Measurements from ENCODE around the gene RBM14. TPM values are rescaled to one million over a fixed set of nuclear protein-coding genes. Genes with fewer than 3 reads are reported as not detected.
A peak's percentile ranks its signal among the peaks of the same experiment; 100 is the strongest.

RBM14 gene
- 10 to 100 TPM; 42.4 to 72.6 (median 61.5) TPM for total RNA-seq

- 0% methylated on average over 19 to 71 of the region's 90 CpGs for WGBS, 2 donors
- H3K27me3 ChIP-seq = no peaks in the 10 kb centered on the region
- H3K4me1 ChIP-seq = peaks cover 0 to 49% (median 31%) of the 10 kb centered on the region in 4 donors
- peak; percentile 96 to 97 for DNase-seq (ENCODE audit: low spot score in 2 of 2)
- no peaks in the 10 kb centered on the region for H3K9me3 ChIP-seq
- peak within 1 kb of the TSS; percentile 92 to 97 (median 95) for H3K27ac ChIP-seq
- H3K4me3 ChIP-seq = peak within 1 kb of the TSS; percentile 64 to 90 (median 82)
- H3K36me3 ChIP-seq = peaks cover 0 to 3% (median 0%) of the 10 kb centered on the region in 3 donors
- TF ChIP-seq CTCF (IDR thresholded peaks at IDR 0.05) (peak in 2 of 5 experiments; percentile 51 to 64), EP300 (IDR thresholded peaks at IDR 0.05) (peak; percentile 65 to 100), POLR2A (IDR thresholded peaks at IDR 0.05) (peak; percentile 99 to 100)
Measured at GRCh38 chr11:66616379-66617154, at the start of gene RBM14. RBM14 (plus strand) TSS chr11:66616630; CDS start chr11:66616721, 91 bp downstream.

GRCh38 chr11:66567787-66568123 is 48.7 kb upstream of the RBM14 start:
- WGBS, 2 donors = 54 to 59% methylated on average over 11 to 15 of the region's 15 CpGs
- Histone ChIP-seq H3K27ac (peak overlapping the region; percentile 36 to 88 (median 68)), H3K36me3 (peaks cover 0 to 46% (median 0%) of the 10 kb centered on the region in 3 donors), H3K4me3 (peak overlapping the region; percentile 44 to 74 (median 62)), H3K9me3 (no peaks in the 10 kb centered on the region), H3K27me3 (no peaks in the 10 kb centered on the region), H3K4me1 (peaks cover 0 to 21% (median 3%) of the 10 kb centered on the region in 4 donors)
- no peak for TF ChIP-seq POLR2A (IDR thresholded peaks at IDR 0.05)
- TF ChIP-seq CTCF (IDR thresholded peaks at IDR 0.05) = no peak
- TF ChIP-seq EP300 (IDR thresholded peaks at IDR 0.05) = no peak
- DNase-seq (ENCODE audit: low spot score in 2 of 2) = no peak

- H3K4me3 ChIP-seq = peak within 1 kb of the TSS; percentile 44 to 74 (median 62)
- H3K9me3 ChIP-seq = no peaks in the 10 kb centered on the region
- H3K36me3 ChIP-seq = peaks cover 0 to 40% (median 0%) of the 10 kb centered on the region in 3 donors
- no peaks in the 10 kb centered on the region for H3K27me3 ChIP-seq
- H3K4me1 ChIP-seq = peaks cover 0 to 21% (median 3%) of the 10 kb centered on the region in 4 donors
- DNase-seq (ENCODE audit: low spot score in 2 of 2) = peak; percentile 80 to 85
- peak in 1 of 2 donors; percentile 40 for TF ChIP-seq POLR2A (IDR thresholded peaks at IDR 0.05)
- TF ChIP-seq CTCF (IDR thresholded peaks at IDR 0.05) = peak in 1 of 5 experiments; percentile 26
- peak; percentile 52 to 83 for TF ChIP-seq EP300 (IDR thresholded peaks at IDR 0.05)
- WGBS, 2 donors = 2 to 7% methylated on average over 34 to 56 of the region's 77 CpGs
- H3K27ac ChIP-seq = peak within 1 kb of the TSS; percentile 63 to 88 (median 71)
Measured at GRCh38 chr11:66568124-66568916, 48.1 kb upstream of the RBM14 start, which contains the start of gene CTSF. CTSF (minus strand) TSS chr11:66568606; CDS start chr11:66568486, 120 bp downstream.

- Histone ChIP-seq H3K4me3 (no peak overlapping the region), H3K27me3 (no peaks in the 10 kb centered on the region), H3K27ac (peak overlapping the region in 2 of 4 donors; percentile 72 to 88), H3K36me3 (peaks cover 0 to 32% (median 0%) of the 10 kb centered on the region in 3 donors), H3K4me1 (peaks cover 0 to 21% (median 3%) of the 10 kb centered on the region in 4 donors), H3K9me3 (no peaks in the 10 kb centered on the region)
- no peak for TF ChIP-seq POLR2A (IDR thresholded peaks at IDR 0.05)
- TF ChIP-seq CTCF (IDR thresholded peaks at IDR 0.05) = no peak
- no peak for TF ChIP-seq EP300 (IDR thresholded peaks at IDR 0.05)
- 82 to 84% methylated on average over 7 of the region's 7 CpGs for WGBS, 2 donors
- no peak for DNase-seq (ENCODE audit: low spot score in 2 of 2)
Measured at GRCh38 chr11:66569076-66569475, 47.4 kb upstream of the RBM14 start.

Measured in tibial nerve (tissue), 4 donors.